Measurements from ENCODE around the gene UBL7.

The UBL7 gene

GRCh38 chr15:74431116-74431515 lies 29.8 kb downstream of the UBL7 start:
- in situ Hi-C loops (cut with HindIII; ENCODE audit: low pct_unique_long_range_greater_than_20kb, low sequenced_read_pairs): no loop called here
- no peak for TF ChIP-seq JUND (IDR thresholded peaks at IDR 0.05; ENCODE audit: low read depth)
- no peak for DNase-seq (ENCODE audit: low read depth in 1 of 2, low spot score in 1 of 2)

- DNase-seq (ENCODE audit: low read depth in 1 of 2, low spot score in 1 of 2): no peak
- in situ Hi-C loops (cut with HindIII; ENCODE audit: low pct_unique_long_range_greater_than_20kb, low sequenced_read_pairs): no loop called here
- TF ChIP-seq JUND (IDR thresholded peaks at IDR 0.05; ENCODE audit: low read depth): no peak
These were observed 30.4 kb downstream of the UBL7 start for GRCh38 chr15:74430510-74430951.

GRCh38 chr15:74429781-74430400 lies 31.1 kb downstream of the UBL7 start:
- no peak for TF ChIP-seq JUND (IDR thresholded peaks at IDR 0.05; ENCODE audit: low read depth)
- DNase-seq (ENCODE audit: low read depth in 1 of 2, low spot score in 1 of 2): no peak
- in situ Hi-C loops (cut with HindIII; ENCODE audit: low pct_unique_long_range_greater_than_20kb, low sequenced_read_pairs): no loop called here

- no peak for TF ChIP-seq JUND (IDR thresholded peaks at IDR 0.05; ENCODE audit: low read depth)
- no peak for DNase-seq (ENCODE audit: low read depth in 1 of 2, low spot score in 1 of 2)
- in situ Hi-C loops (cut with HindIII; ENCODE audit: low pct_unique_long_range_greater_than_20kb, low sequenced_read_pairs): no loop called here
These were observed 31.8 kb downstream of the UBL7 start for GRCh38 chr15:74428970-74429780.

- no peak for DNase-seq (ENCODE audit: low read depth in 1 of 2, low spot score in 1 of 2)
These were observed 32.5 kb downstream of the UBL7 start for GRCh38 chr15:74428442-74428787.

GRCh38 chr15:74427607-74428441 lies 33.1 kb downstream of the UBL7 start:
- DNase-seq (ENCODE audit: low read depth in 1 of 2, low spot score in 1 of 2): no peak
- TF ChIP-seq JUND (IDR thresholded peaks at IDR 0.05; ENCODE audit: low read depth): no peak
- in situ Hi-C loops (cut with HindIII; ENCODE audit: low pct_unique_long_range_greater_than_20kb, low sequenced_read_pairs): no loop called here

More at GRCh38 chr15:74428442-74428787, 32.5 kb downstream of the UBL7 start:
- in situ Hi-C loops (cut with HindIII; ENCODE audit: low pct_unique_long_range_greater_than_20kb, low sequenced_read_pairs): no loop called here
- TF ChIP-seq JUND (IDR thresholded peaks at IDR 0.05; ENCODE audit: low read depth): no peak

GRCh38 chr15:74426404-74427281 lies 34.3 kb downstream of the UBL7 start:
- in situ Hi-C loops (cut with HindIII; ENCODE audit: low pct_unique_long_range_greater_than_20kb, low sequenced_read_pairs): no loop called here
- no peak for DNase-seq (ENCODE audit: low read depth in 1 of 2, low spot score in 1 of 2)
- TF ChIP-seq JUND (IDR thresholded peaks at IDR 0.05; ENCODE audit: low read depth): no peak

GRCh38 chr15:74425630-74426029 lies 35.3 kb downstream of the UBL7 start:
- in situ Hi-C loops (cut with HindIII; ENCODE audit: low pct_unique_long_range_greater_than_20kb, low sequenced_read_pairs): no loop called here
- TF ChIP-seq JUND (IDR thresholded peaks at IDR 0.05; ENCODE audit: low read depth): no peak
- DNase-seq (ENCODE audit: low read depth in 1 of 2, low spot score in 1 of 2): no peak

- no peak for DNase-seq (ENCODE audit: low read depth in 1 of 2, low spot score in 1 of 2)
- in situ Hi-C loops (cut with HindIII; ENCODE audit: low pct_unique_long_range_greater_than_20kb, low sequenced_read_pairs): no loop called here
These were observed 35.9 kb downstream of the UBL7 start for GRCh38 chr15:74424901-74425528.

GRCh38 chr15:74423431-74424257 lies 37.3 kb downstream of the UBL7 start:
- in situ Hi-C loops (cut with HindIII; ENCODE audit: low pct_unique_long_range_greater_than_20kb, low sequenced_read_pairs): no loop called here
- TF ChIP-seq JUND (IDR thresholded peaks at IDR 0.05; ENCODE audit: low read depth): no peak
- no peak for DNase-seq (ENCODE audit: low read depth in 1 of 2, low spot score in 1 of 2)

More at GRCh38 chr15:74424901-74425528, 35.9 kb downstream of the UBL7 start:
- TF ChIP-seq JUND (IDR thresholded peaks at IDR 0.05; ENCODE audit: low read depth): no peak

Data from T47D (cell line).